AG09319 (cell line): ENCODE measurements around the gene DPP7.
A peak's percentile ranks its signal among the peaks of the same experiment; 100 is the strongest.

ENCODE experiments used
- DNase-seq: peaks from one replicate; pipeline ENCODE4 v3.0.0-alpha.2; 2010; ENCODE audit warnings: low read depth; ENCODE audit errors: extremely low read depth
- TF ChIP-seq, protein P1 (sequence below): IDR thresholded peaks from 2 replicates; pipeline ENCODE4 v1.5.1; 2011; ENCODE audit warnings: low read depth, mild to moderate bottlenecking, inconsistent platforms, low read length, moderate library complexity

The DPP7 gene

DNA sequence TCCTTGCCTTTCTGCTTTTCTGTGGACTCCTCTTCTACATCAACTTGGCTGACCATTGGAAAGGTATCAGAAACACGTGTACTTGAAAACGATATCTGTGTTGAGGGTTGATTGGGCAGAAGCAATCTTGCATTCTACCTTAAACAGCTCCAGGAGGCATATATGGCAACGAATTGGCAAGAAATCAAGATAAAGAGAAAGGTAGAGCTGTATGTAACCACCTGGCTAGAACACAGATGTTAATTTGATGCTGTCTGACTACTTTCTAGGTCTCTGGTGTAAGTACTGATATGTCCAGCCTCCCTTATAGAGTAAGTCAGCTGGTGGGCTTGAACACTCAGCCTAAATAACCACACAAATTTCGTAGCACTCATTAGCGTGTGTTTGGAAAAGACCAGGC is 26.4 kb downstream of the DPP7 start:
- DNase-seq = no peak
- TF ChIP-seq, protein P1, sequence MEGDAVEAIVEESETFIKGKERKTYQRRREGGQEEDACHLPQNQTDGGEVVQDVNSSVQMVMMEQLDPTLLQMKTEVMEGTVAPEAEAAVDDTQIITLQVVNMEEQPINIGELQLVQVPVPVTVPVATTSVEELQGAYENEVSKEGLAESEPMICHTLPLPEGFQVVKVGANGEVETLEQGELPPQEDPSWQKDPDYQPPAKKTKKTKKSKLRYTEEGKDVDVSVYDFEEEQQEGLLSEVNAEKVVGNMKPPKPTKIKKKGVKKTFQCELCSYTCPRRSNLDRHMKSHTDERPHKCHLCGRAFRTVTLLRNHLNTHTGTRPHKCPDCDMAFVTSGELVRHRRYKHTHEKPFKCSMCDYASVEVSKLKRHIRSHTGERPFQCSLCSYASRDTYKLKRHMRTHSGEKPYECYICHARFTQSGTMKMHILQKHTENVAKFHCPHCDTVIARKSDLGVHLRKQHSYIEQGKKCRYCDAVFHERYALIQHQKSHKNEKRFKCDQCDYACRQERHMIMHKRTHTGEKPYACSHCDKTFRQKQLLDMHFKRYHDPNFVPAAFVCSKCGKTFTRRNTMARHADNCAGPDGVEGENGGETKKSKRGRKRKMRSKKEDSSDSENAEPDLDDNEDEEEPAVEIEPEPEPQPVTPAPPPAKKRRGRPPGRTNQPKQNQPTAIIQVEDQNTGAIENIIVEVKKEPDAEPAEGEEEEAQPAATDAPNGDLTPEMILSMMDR = no peak

DNA sequence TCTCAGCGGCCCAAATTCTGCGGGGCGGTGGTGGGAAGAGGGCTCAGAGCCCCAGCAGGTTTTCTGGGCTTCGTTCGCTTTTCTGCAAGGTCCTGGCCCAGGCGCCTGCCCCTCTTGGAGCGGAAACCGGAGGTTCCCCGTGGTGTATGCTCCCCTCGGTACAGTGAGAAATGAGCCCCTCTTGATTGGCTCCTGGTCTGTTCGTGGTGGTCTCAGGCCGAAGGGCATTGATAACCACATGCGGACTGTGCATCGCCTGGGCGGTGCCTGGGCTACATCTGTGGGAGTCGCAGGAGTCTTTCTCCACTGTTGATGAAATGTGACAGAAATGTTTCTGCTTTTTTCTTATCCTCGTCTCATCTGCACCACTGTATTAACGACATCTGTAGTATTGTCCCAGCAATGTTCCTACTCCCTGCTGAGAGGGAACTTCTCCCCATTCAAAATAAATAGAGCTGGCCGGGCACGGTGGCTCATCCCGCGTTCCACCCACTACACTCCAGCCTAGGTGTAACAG is 27.1 kb downstream of the DPP7 start:
- TF ChIP-seq, protein P1 = no peak
- DNase-seq = no peak

DNA sequence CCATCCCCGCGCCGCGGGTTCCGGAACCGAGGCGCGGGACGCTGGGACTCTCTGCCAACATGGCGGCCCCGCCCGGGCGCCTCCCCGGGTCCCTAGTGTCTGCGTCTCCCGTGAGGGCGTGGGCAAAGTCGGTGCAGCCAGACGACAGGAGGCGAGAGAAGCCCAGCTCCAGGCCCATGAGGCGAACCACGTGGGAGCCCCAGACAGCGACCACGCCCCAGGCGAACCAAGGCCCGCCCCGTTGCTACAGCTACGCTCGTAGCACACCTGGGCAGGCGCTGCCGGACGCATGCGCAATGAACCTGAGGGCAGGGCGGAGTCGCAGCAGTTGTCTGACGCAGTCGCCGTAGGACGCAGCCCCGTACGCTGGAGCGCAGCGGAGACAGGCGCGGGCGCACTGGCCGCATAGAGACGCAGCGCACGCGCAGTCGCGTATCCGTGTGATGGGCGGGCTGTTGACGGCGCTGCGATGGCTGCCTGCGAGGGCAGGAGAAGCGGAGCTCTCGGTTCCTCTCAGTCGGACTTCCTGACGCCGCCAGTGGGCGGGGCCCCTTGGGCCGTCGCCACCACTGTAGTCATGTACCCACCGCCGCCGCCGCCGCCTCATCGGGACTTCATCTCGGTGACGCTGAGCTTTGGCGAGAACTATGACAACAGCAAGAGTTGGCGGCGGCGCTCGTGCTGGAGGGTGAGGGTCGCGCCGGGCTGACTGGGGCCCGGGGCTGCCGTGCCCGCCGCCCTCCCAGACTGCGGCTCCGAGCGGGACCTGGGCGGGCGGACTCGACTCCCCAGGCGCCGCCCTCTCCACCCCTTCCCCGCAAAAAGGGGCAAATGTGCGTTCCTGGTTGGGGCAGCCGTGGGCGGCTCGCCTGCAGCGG is 27.8 kb downstream of the DPP7 start, which contains the start of gene MAN1B1:
TSS of gene MAN1B1 (plus strand) at position 455 of the 878 bp plus-strand sequence. CDS start at position 470, 15 bp downstream.
- TF ChIP-seq, protein P1 = no peak
- peak; percentile 98 for DNase-seq

DNA sequence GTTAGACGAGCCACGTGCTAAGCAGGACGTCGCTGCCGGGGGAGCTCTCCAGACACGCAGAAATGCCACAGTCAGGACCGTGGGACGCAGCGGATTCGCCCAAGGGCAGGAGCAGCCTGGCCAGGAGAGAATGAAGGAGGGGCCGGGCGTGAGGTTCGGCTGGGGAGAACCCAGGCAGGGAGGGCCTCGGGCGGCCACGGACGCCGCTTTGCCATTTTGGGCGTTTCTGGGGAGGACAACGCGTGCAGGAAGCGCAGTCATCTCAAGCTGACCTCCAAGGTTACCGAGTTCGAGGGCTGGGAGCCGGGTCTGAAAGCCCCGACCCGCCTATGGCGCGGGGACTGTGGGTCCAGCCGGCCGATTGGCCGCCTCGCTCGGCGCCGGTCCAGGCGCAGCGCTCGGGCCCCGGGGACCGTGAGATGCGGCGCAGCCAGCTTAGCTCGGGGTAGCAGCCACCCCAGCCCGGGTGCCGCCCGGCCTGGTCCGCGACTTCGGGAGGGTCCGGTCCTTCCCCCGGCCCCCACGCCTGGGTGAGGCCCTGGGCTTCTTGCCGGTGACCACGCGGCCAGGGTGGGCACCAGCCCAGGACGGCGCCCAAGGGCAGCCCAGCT is 28.5 kb downstream of the DPP7 start:
- no peak for DNase-seq
- TF ChIP-seq, protein P1 = no peak

DNA sequence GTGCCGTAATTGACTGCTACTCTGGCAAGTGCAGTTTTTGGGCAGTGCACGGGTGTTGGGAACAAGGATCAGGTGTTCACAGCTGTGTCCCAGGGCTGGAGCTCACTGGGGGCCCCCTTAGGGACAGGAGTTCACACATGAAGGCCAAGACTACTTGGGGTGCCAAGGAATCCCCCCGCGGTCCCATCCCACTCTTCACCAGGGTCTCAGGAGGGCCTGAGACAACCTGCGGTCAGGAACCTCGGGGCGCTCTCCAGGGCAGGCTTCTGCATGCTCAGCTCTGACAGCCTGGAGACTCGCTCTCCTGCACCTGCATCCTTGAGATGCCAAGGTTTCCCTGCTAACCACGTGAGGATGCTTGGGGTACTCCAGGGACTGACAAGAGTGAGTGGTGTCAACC is 30.0 kb downstream of the DPP7 start:
- TF ChIP-seq, protein P1 = no peak
- DNase-seq = no peak

DNA sequence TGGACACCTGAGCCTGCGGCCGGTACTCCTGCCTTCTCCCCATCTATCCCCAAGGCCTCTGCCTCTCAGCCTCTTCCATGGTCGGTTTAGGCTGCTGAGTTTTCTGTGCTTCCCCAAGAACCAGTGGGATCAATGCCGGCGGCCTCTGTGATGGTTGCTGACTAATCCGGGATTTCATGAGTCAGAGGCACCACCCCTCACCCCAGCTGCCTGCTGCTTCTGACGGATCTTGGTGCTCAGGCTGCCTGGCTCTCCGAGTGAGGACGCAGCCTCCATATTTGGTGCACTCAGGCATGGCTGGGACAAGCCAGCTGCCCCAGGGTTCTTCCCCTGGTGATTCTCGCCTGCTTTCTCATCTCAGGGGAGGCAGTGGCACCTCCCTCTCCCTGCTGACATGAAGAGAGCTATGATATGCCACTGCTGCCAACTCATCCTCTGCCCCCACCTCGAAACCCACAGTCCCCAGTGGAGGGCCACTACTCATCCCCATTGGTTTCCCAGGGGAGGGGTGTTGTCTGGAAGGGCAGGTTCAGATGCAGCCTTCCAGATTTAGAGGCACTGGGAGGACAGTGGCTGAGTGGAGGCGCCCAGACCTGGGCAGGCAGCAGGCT is 31.0 kb downstream of the DPP7 start:
- DNase-seq = peak; percentile 77

More for the DNA sequence above, 31.0 kb downstream of the DPP7 start:
- TF ChIP-seq, protein P1 = no peak
